GM12878 (cell line): Measurements from ENCODE around the gene S100A9. TPM values are rescaled to one million over a fixed set of nuclear protein-coding genes. Genes with fewer than 3 reads are reported as not detected.

Experiments used
- CREB1 ChIP-seq: IDR thresholded peaks from 2 replicates; pipeline ENCODE4 v1.6.1; 2012; ENCODE audit warnings: low read depth, mild to moderate bottlenecking, inconsistent platforms
- IKZF2 ChIP-seq, 2 experiments: fragments of 450-650 bp; IDR thresholded peaks; 2 replicates each; pipeline ENCODE4 v1.6.1; 2017; ENCODE audit warnings: mild to moderate bottlenecking in 2 of 2, moderate library complexity in 2 of 2
- IRF5 ChIP-seq: fragments of 450-650 bp; IDR thresholded peaks from 2 replicates; pipeline ENCODE4 v1.6.1; 2017; ENCODE audit warnings: borderline replicate concordance
- SRF ChIP-seq, 2 experiments: IDR thresholded peaks; 2 replicates each; pipeline ENCODE4 v1.6.1; 2011; ENCODE audit warnings: low read depth in 2 of 2, low read length in 2 of 2, mild to moderate bottlenecking in 1 of 2, moderate library complexity in 1 of 2
- ZBED1 ChIP-seq: IDR thresholded peaks from 2 replicates; pipeline ENCODE4 v1.6.1; 2016; ENCODE audit warnings: borderline replicate concordance
- ZNF592 ChIP-seq: fragments of 450-650 bp; IDR thresholded peaks from 2 replicates; pipeline ENCODE4 v1.6.1; 2017; ENCODE audit warnings: mild to moderate bottlenecking, moderate library complexity
- polyA plus RNA-seq, 11 experiments: library from polyadenylated mRNA; depleted of rRNA in 4 of 11; unstranded in 6 of 11; stranded (reverse) in 5 of 11; fragments of >200 nt; fragmentation: Nextera tagmentation in 4 of 11; fragmentation: Illumina TruSeq in 1 of 11; extraction: Ambion mirVana in 4 of 11; extraction: Trizol in 1 of 11; gene quantifications; 1 replicate in 1 of 11; 2 replicates in 10 of 11; pipeline versions ENCODE4 v1.2.1 to v1.2.3, GENCODE V29; 2011 to 2016; ENCODE audit warnings: inconsistent platforms in 2 of 11, missing spikeins in 2 of 11, low read depth in 1 of 11
- total RNA-seq, 4 experiments: library from RNA; depleted of rRNA in 3 of 4; stranded (reverse); fragments of >200 nt in 3 of 4; fragmentation: Illumina TruSeq in 1 of 4; extraction: Trizol in 1 of 4; gene quantifications; 2 replicates each; pipeline versions ENCODE4 v1.2.1 to v1.2.3, GENCODE V29; 2013 to 2021

S100A9 gene
- total and polyA plus RNA-seq, 10 of the 15 experiments (the other 5 are each of a cell fraction or from before 2014, with no cell fraction given): 0.22 to 1.7 (median 0.49) TPM; not detected in 3

DNA sequence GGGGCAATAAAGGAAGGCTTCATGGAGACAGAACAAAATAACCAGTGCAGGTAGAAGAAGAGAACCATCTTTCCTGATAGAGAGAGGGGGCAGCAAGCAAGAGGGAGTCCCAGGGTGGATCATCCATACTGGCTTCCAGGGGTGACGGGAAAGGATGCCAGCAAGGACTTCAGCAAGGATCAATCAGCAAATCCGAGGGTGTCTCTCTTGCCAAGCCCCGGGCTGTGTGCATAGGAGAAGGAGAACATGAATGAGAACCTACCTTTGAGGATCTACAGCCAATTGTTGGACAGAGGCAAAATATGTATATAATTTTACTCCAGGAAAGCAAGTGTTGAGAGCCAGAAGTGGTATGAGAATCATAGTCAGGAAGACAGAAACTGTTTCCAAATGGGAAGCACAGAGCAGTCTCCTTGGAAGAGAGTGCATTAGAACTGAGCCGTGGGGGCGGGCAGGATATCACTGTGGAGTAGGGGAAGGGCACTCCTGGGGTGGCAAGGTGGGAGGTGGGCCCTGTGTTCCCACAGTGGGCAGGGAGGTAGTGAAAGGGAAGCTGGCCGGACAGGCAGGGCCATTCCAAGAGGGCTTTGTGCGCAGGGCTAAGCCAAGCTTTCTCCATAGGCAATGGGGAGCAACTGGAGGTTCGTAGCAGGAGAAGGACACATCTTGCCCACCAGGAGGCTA, 1.1 kb upstream of the S100A9 start (continued):
- no peak for TF ChIP-seq ZNF592
- TF ChIP-seq CREB1: no peak
- TF ChIP-seq ZBED1: no peak
- no peak for TF ChIP-seq IKZF2 (IDR thresholded peaks at IDR 0.05)
- no peak for TF ChIP-seq IRF5
- no peak for TF ChIP-seq SRF (IDR thresholded peaks at IDR 0.05; ENCODE audit: low read depth in 2 of 2, low read length in 2 of 2)
